Endothelial cell of umbilical vein (primary cell): ENCODE measurements around the gene SLTM.
"Not testable (repeated sequence)": the region's sequence is repeated elsewhere in the genome, so short reads cannot be mapped to it uniquely, and the experiment has no call there.

Experiments used
- EZH2 ChIP-seq: IDR thresholded peaks from 2 replicates; pipeline ENCODE4 v1.6.1; 2012; ENCODE audit warnings: borderline replicate concordance, low read depth, mild to moderate bottlenecking, moderate library complexity, low read length, inconsistent platforms; ENCODE audit not compliant: severe bottlenecking
- JUN ChIP-seq: IDR thresholded peaks from 2 replicates; pipeline ENCODE4 v1.6.1; 2011; ENCODE audit warnings: borderline replicate concordance, low read depth; ENCODE audit not compliant: insufficient read length, insufficient read depth
- POLR2A ChIP-seq: IDR thresholded peaks from 2 replicates; pipeline ENCODE4 v1.6.1; 2012; ENCODE audit warnings: low read depth, mild to moderate bottlenecking, control low read depth, low read length
- POLR2AphosphoS5 ChIP-seq: IDR thresholded peaks from 2 replicates; pipeline ENCODE4 v1.6.1; 2012; ENCODE audit warnings: low read depth, mild to moderate bottlenecking, control low read depth, low read length, moderate library complexity; ENCODE audit not compliant: insufficient read depth
- TF ChIP-seq, protein P1 (sequence below), 2 donors: IDR thresholded peaks; 1 replicate in 1 of 2; 2 replicates in 1 of 2; pipeline ENCODE4 v1.5.1; 2011; ENCODE audit warnings: low read length in 2 of 2, mild to moderate bottlenecking in 2 of 2, moderate library complexity in 2 of 2, control low read depth in 1 of 2, inconsistent platforms in 1 of 2, low read depth in 1 of 2; ENCODE audit not compliant: insufficient read depth in 1 of 2; ENCODE audit errors: extremely low read depth in 1 of 2

DNA sequence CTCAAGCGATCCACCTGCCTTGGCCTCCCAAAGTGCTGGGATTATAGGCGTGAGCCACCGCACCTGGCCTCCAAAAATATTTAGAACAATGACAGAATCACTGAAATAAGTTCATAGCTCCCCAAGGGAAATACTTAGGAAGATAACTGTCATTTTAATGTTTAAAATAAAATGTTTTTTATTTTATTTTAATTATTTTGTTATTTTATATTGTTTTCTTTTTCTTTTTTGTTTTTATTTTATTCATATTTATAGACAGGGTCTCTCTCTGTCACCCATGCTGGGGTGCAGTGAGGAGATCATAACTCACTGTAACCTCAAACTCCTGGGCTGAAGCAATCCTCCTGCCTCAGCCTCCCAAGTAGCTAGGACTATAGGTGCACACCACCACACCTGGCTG, 82.3 kb downstream of the SLTM start:
- not testable (repeated sequence) for TF ChIP-seq POLR2AphosphoS5, JUN, EZH2, POLR2A
- TF ChIP-seq, protein P1, sequence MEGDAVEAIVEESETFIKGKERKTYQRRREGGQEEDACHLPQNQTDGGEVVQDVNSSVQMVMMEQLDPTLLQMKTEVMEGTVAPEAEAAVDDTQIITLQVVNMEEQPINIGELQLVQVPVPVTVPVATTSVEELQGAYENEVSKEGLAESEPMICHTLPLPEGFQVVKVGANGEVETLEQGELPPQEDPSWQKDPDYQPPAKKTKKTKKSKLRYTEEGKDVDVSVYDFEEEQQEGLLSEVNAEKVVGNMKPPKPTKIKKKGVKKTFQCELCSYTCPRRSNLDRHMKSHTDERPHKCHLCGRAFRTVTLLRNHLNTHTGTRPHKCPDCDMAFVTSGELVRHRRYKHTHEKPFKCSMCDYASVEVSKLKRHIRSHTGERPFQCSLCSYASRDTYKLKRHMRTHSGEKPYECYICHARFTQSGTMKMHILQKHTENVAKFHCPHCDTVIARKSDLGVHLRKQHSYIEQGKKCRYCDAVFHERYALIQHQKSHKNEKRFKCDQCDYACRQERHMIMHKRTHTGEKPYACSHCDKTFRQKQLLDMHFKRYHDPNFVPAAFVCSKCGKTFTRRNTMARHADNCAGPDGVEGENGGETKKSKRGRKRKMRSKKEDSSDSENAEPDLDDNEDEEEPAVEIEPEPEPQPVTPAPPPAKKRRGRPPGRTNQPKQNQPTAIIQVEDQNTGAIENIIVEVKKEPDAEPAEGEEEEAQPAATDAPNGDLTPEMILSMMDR (IDR thresholded peaks at IDR 0.05; ENCODE audit: extremely low read depth in 1 of 2, insufficient read depth in 1 of 2, low read depth in 1 of 2, low read length in 2 of 2), result not testable (repeated sequence)
